Endothelial cell of umbilical vein (primary cell): ENCODE measurements around the gene ACTR1A. TPM values are rescaled to one million over a fixed set of nuclear protein-coding genes. Genes with fewer than 3 reads are reported as not detected.

Source experiments
- BruUV-seq: library from RNA; stranded (reverse); fragments of 400-500 nt; replicated peaks from 2 replicates; lab custom pipeline; 2021; lab: Mats Ljungman, UMichigan
- CTCF ChIA-PET: fragments of 300-600, 350-600 bp; sonication (Branson Sonifier 250); formaldehyde crosslinking; loops from one replicate; lab custom pipeline; 2021; ENCODE audit warnings: antibody characterized with exemption, inconsistent platforms; lab: Charles Lee
- POLR2A ChIA-PET: fragments of 300-600, 350-600 bp; sonication (Branson Sonifier 250); formaldehyde crosslinking; loops from one replicate; lab custom pipeline; 2021; ENCODE audit warnings: antibody characterized with exemption, inconsistent platforms; lab: Charles Lee
- DNase-seq: peaks from one replicate; pipeline ENCODE4 v3.0.0-alpha.2; 2011; ENCODE audit warnings: low read depth, low spot score
- FAIRE-seq: peaks from 2 replicates; lab custom pipeline; 2011; peaks lifted over from hg19 to GRCh38; lab: Jason Lieb, UNC
- H2AFZ ChIP-seq: 2 replicates; pipeline ENCODE4 v1.6.0; 2012; ENCODE audit warnings: low read depth, low read length, control low read depth, inconsistent platforms
- H3K27ac ChIP-seq: 2 replicates; pipeline ENCODE4 v1.5.1; 2011; ENCODE audit warnings: low read depth, mild to moderate bottlenecking, control low read depth, low read length, moderate library complexity; ENCODE audit not compliant: insufficient read depth
- H3K27me3 ChIP-seq, 2 experiments: 2 replicates each; pipeline versions ENCODE4 v1.6.0 to v1.6.1; 2011; ENCODE audit warnings: low read length in 2 of 2, mixed read lengths in 1 of 2; ENCODE audit not compliant: control insufficient read depth in 2 of 2, insufficient read depth in 2 of 2
- H3K36me3 ChIP-seq, 2 experiments: 2 replicates in 1 of 2; 3 replicates in 1 of 2; pipeline ENCODE4 v1.5.1; 2011; ENCODE audit warnings: low read length in 2 of 2, mild to moderate bottlenecking in 1 of 2, moderate library complexity in 1 of 2; ENCODE audit not compliant: control insufficient read depth in 2 of 2, insufficient read depth in 2 of 2; ENCODE audit errors: extremely low read depth in 1 of 2
- H3K4me1 ChIP-seq: 3 replicates; pipeline ENCODE4 v1.5.1; 2011; ENCODE audit warnings: mild to moderate bottlenecking, low read length; ENCODE audit not compliant: control insufficient read depth, insufficient read depth; ENCODE audit errors: extremely low read depth
- H3K4me2 ChIP-seq: 2 replicates; pipeline ENCODE4 v1.6.1; 2011; ENCODE audit warnings: low read length, control low read depth, mixed read lengths; ENCODE audit not compliant: insufficient read depth
- H3K4me3 ChIP-seq, 3 experiments: fragments of 200-600 bp in 1 of 3; sonication (generic), shearing (Covaris generic) in 1 of 3; replicated peaks in 1 of 3; 2 replicates each; pipeline ENCODE4 v1.5.1; 2011 to 2016; ENCODE audit warnings: control low read depth in 3 of 3, low read length in 3 of 3, mild to moderate bottlenecking in 2 of 3, inconsistent platforms in 1 of 3, low read depth in 1 of 3, moderate library complexity in 1 of 3; ENCODE audit not compliant: insufficient read depth in 1 of 3
- H3K79me2 ChIP-seq: 2 replicates; pipeline ENCODE4 v1.6.0; 2012; ENCODE audit warnings: low read length, inconsistent platforms; ENCODE audit not compliant: control insufficient read depth, insufficient read depth
- H3K9ac ChIP-seq: replicated peaks from 2 replicates; pipeline ENCODE3; 2011; ENCODE audit warnings: low read length, control low read depth; ENCODE audit not compliant: insufficient read depth; ENCODE audit errors: extremely low read depth
- H3K9me1 ChIP-seq: replicated peaks from 3 replicates; pipeline ENCODE4 v1.6.0; 2011; ENCODE audit warnings: mild to moderate bottlenecking, low read length; ENCODE audit not compliant: control insufficient read depth, insufficient read depth; ENCODE audit errors: extremely low read depth
- H3K9me3 ChIP-seq: replicated peaks from 2 replicates; pipeline ENCODE4 v1.5.1; 2012; ENCODE audit warnings: low read length, inconsistent platforms; ENCODE audit not compliant: control insufficient read depth, insufficient read depth
- H4K20me1 ChIP-seq: replicated peaks from 2 replicates; pipeline ENCODE3; 2011; ENCODE audit warnings: mild to moderate bottlenecking, low read length; ENCODE audit not compliant: control insufficient read depth, insufficient read depth; ENCODE audit errors: extremely low read depth
- CTCF ChIP-seq, 2 donors: IDR thresholded peaks; 1 replicate in 1 of 2; 2 replicates in 1 of 2; pipeline ENCODE4 v1.5.1; 2011; ENCODE audit warnings: low read length in 2 of 2, mild to moderate bottlenecking in 2 of 2, moderate library complexity in 2 of 2, control low read depth in 1 of 2, inconsistent platforms in 1 of 2, low read depth in 1 of 2; ENCODE audit not compliant: insufficient read depth in 1 of 2; ENCODE audit errors: extremely low read depth in 1 of 2
- EZH2 ChIP-seq: IDR thresholded peaks from 2 replicates; pipeline ENCODE4 v1.6.1; 2012; ENCODE audit warnings: borderline replicate concordance, low read depth, mild to moderate bottlenecking, moderate library complexity, low read length, inconsistent platforms; ENCODE audit not compliant: severe bottlenecking
- FOS ChIP-seq: IDR thresholded peaks from 2 replicates; pipeline ENCODE4 v1.6.1; 2011; ENCODE audit warnings: mild to moderate bottlenecking, low read length, moderate library complexity, borderline replicate concordance; ENCODE audit not compliant: insufficient read depth
- GATA2 ChIP-seq: IDR thresholded peaks from 2 replicates; pipeline ENCODE4 v1.7.0; 2011; ENCODE audit warnings: low read depth, mild to moderate bottlenecking, moderate library complexity, mixed read lengths, low read length; ENCODE audit not compliant: insufficient read length, insufficient read depth
- JUN ChIP-seq: IDR thresholded peaks from 2 replicates; pipeline ENCODE4 v1.6.1; 2011; ENCODE audit warnings: borderline replicate concordance, low read depth; ENCODE audit not compliant: insufficient read length, insufficient read depth
- MAX ChIP-seq: IDR thresholded peaks from 2 replicates; pipeline ENCODE4 v1.6.1; 2011; ENCODE audit not compliant: insufficient read depth, insufficient read length
- MYC ChIP-seq: IDR thresholded peaks from one replicate; pipeline ENCODE4 v1.6.1; 2011; ENCODE audit warnings: mild to moderate bottlenecking, low read depth, low read length
- POLR2A ChIP-seq: IDR thresholded peaks from 2 replicates; pipeline ENCODE4 v1.6.1; 2012; ENCODE audit warnings: low read depth, mild to moderate bottlenecking, control low read depth, low read length
- POLR2AphosphoS5 ChIP-seq: IDR thresholded peaks from 2 replicates; pipeline ENCODE4 v1.6.1; 2012; ENCODE audit warnings: low read depth, mild to moderate bottlenecking, control low read depth, low read length, moderate library complexity; ENCODE audit not compliant: insufficient read depth
- dilution Hi-C: fragments of 300-500 bp; cut with MboI; formaldehyde crosslinking; loops from one replicate; pipeline ENCODE4 v1.15.0; 2019; ENCODE audit warnings: low sequenced_read_pairs; ENCODE audit not compliant: extremely low pct_ligation_motif_present
- intact Hi-C: fragments of 100-400 bp; cut with micrococcal nuclease; formaldehyde crosslinking; loops from one replicate; pipeline ENCODE4 v1.10.0; 2022
- polyA plus RNA-seq, 4 experiments: library from polyadenylated mRNA; depleted of rRNA in 3 of 4; stranded (reverse) in 3 of 4; unstranded in 1 of 4; fragments of >200 nt; gene quantifications; 2 replicates each; pipeline versions ENCODE4 v1.2.1 to v1.2.3, GENCODE V29; 2011 to 2012; ENCODE audit warnings: missing spikeins in 1 of 4
- total RNA-seq: library from RNA; stranded (reverse); gene quantifications from 2 replicates; pipeline ENCODE4 v1.2.3, GENCODE V29; 2021

Gene ACTR1A
- total and polyA plus RNA-seq, 2 donors (not counting 3 experiments of a cell fraction or from before 2014, with no cell fraction given), result 155 to 164 TPM

- BruUV-seq, result no TSS peak
- no peak overlapping the region for H3K9ac ChIP-seq
- POLR2A ChIA-PET, result no interaction called here
Observed at GRCh38 chr10:102505462-102506115, 3.1 kb upstream of the ACTR1A start.

More at GRCh38 chr10:102505462-102506115, 3.1 kb upstream of the ACTR1A start:
- Histone ChIP-seq H3K79me2 (peaks cover 40% of the 10 kb centered on the region), H2AFZ (no peak overlapping the region), H3K9me1 (no peaks in the 10 kb centered on the region), H3K27me3 (no peaks in the 10 kb centered on the region), H3K9me3 (no peaks in the 10 kb centered on the region), H4K20me1 (no peaks in the 10 kb centered on the region), H3K4me3 (no peak overlapping the region), H3K4me1 (peaks cover 28% of the 10 kb centered on the region), H3K27ac (no peak overlapping the region), H3K4me2 (peak overlapping the region; percentile 82), H3K36me3 (peaks cover 0 to 2% of the 10 kb centered on the region in 2 experiments)
- DNase-seq (no peak), FAIRE-seq (no peak)
- CTCF ChIA-PET, result interaction anchor here (0.7 to 8.4 kb wide), 10 partner anchors 12 to 336 kb away, joined by 3 to 261 read pairs (median 6); partner anchors contain the start of genes NFKB2 and TRIM8
- TF ChIP-seq MAX, result no peak
- TF ChIP-seq JUN, result no peak
- TF ChIP-seq GATA2, result no peak
- no peak for TF ChIP-seq FOS
- no peak for TF ChIP-seq POLR2A
- no peak for TF ChIP-seq POLR2AphosphoS5
- no peak for TF ChIP-seq EZH2
- no peak for TF ChIP-seq MYC
- no peak for TF ChIP-seq CTCF (IDR thresholded peaks at IDR 0.05; ENCODE audit: extremely low read depth in 1 of 2, insufficient read depth in 1 of 2, low read depth in 1 of 2, low read length in 2 of 2)
- dilution Hi-C loops (no loop called here), intact Hi-C loops (no loop called here)
